ENCODE measurements around the gene CCDC134.

CCDC134 gene

GRCh38 chr22:41772645-41773044 is 27.8 kb upstream of the CCDC134 start:
- Histone ChIP-seq H3K4me3 (ENCODE audit: low read length in 2 of 2) (no peak overlapping the region), H3K36me3 (ENCODE audit: control insufficient read depth in 2 of 2, insufficient read depth in 2 of 2, low read length in 2 of 2) (no peaks in the 10 kb centered on the region), H3K27me3 (ENCODE audit: control insufficient read depth in 1 of 2, insufficient read depth in 2 of 2, low read length in 2 of 2) (no peaks in the 10 kb centered on the region), H3K4me1 (ENCODE audit: control insufficient read depth, insufficient read depth, low read length) (no peaks in the 10 kb centered on the region), H3K27ac (ENCODE audit: low read length) (no peak overlapping the region), H3K9me3 (ENCODE audit: control insufficient read depth in 2 of 2, low read length in 2 of 2) (no peaks in the 10 kb centered on the region), H3K9ac (ENCODE audit: low read length in 2 of 2) (no peak overlapping the region)

GRCh38 chr22:41775338-41775737 is 25.1 kb upstream of the CCDC134 start:
- Histone ChIP-seq H3K9me3 (ENCODE audit: control insufficient read depth in 2 of 2, low read length in 2 of 2) (no peaks in the 10 kb centered on the region), H3K9ac (ENCODE audit: low read length in 2 of 2) (no peak overlapping the region), H3K4me3 (ENCODE audit: low read length in 2 of 2) (no peak overlapping the region), H3K27ac (ENCODE audit: low read length) (no peak overlapping the region), H3K36me3 (ENCODE audit: control insufficient read depth in 2 of 2, insufficient read depth in 2 of 2, low read length in 2 of 2) (no peaks in the 10 kb centered on the region), H3K27me3 (ENCODE audit: control insufficient read depth in 1 of 2, insufficient read depth in 2 of 2, low read length in 2 of 2) (peaks cover 0 to 2% of the 10 kb centered on the region in 2 donors), H3K4me1 (ENCODE audit: control insufficient read depth, insufficient read depth, low read length) (no peaks in the 10 kb centered on the region)

GRCh38 chr22:41775976-41776375 is 24.5 kb upstream of the CCDC134 start:
- H3K27ac ChIP-seq (ENCODE audit: low read length), result no peak overlapping the region
- H3K27me3 ChIP-seq (ENCODE audit: control insufficient read depth in 1 of 2, insufficient read depth in 2 of 2, low read length in 2 of 2), result peaks cover 0 to 2% of the 10 kb centered on the region in 2 donors
- H3K4me3 ChIP-seq (ENCODE audit: low read length in 2 of 2), result no peak overlapping the region
- no peaks in the 10 kb centered on the region for H3K9me3 ChIP-seq (ENCODE audit: control insufficient read depth in 2 of 2, low read length in 2 of 2)
- H3K36me3 ChIP-seq (ENCODE audit: control insufficient read depth in 2 of 2, insufficient read depth in 2 of 2, low read length in 2 of 2), result no peaks in the 10 kb centered on the region
- no peaks in the 10 kb centered on the region for H3K4me1 ChIP-seq (ENCODE audit: control insufficient read depth, insufficient read depth, low read length)
- no peak overlapping the region for H3K9ac ChIP-seq (ENCODE audit: low read length in 2 of 2)

- Histone ChIP-seq H3K9me3 (ENCODE audit: control insufficient read depth in 2 of 2, low read length in 2 of 2) (no peaks in the 10 kb centered on the region), H3K9ac (ENCODE audit: low read length in 2 of 2) (no peak overlapping the region), H3K27me3 (ENCODE audit: control insufficient read depth in 1 of 2, insufficient read depth in 2 of 2, low read length in 2 of 2) (peaks cover 0 to 2% of the 10 kb centered on the region in 2 donors), H3K27ac (ENCODE audit: low read length) (no peak overlapping the region), H3K4me1 (ENCODE audit: control insufficient read depth, insufficient read depth, low read length) (no peaks in the 10 kb centered on the region), H3K36me3 (ENCODE audit: control insufficient read depth in 2 of 2, insufficient read depth in 2 of 2, low read length in 2 of 2) (no peaks in the 10 kb centered on the region), H3K4me3 (ENCODE audit: low read length in 2 of 2) (no peak overlapping the region)
These were observed 24.1 kb upstream of the CCDC134 start for GRCh38 chr22:41776381-41776780.

GRCh38 chr22:41777749-41778425 is 22.6 kb upstream of the CCDC134 start:
- no peaks in the 10 kb centered on the region for H3K9me3 ChIP-seq (ENCODE audit: control insufficient read depth in 2 of 2, low read length in 2 of 2)
- peaks cover 0 to 2% of the 10 kb centered on the region in 2 donors for H3K27me3 ChIP-seq (ENCODE audit: control insufficient read depth in 1 of 2, insufficient read depth in 2 of 2, low read length in 2 of 2)
- H3K4me1 ChIP-seq (ENCODE audit: control insufficient read depth, insufficient read depth, low read length), result no peaks in the 10 kb centered on the region

GRCh38 chr22:41779929-41780505 is 20.5 kb upstream of the CCDC134 start:
- Histone ChIP-seq H3K27ac (ENCODE audit: low read length) (no peak overlapping the region), H3K36me3 (ENCODE audit: control insufficient read depth in 2 of 2, insufficient read depth in 2 of 2, low read length in 2 of 2) (no peaks in the 10 kb centered on the region), H3K4me3 (ENCODE audit: low read length in 2 of 2) (no peak overlapping the region), H3K9me3 (ENCODE audit: control insufficient read depth in 2 of 2, low read length in 2 of 2) (no peaks in the 10 kb centered on the region), H3K27me3 (ENCODE audit: control insufficient read depth in 1 of 2, insufficient read depth in 2 of 2, low read length in 2 of 2) (peaks cover 0 to 4% of the 10 kb centered on the region in 2 donors), H3K9ac (ENCODE audit: low read length in 2 of 2) (no peak overlapping the region), H3K4me1 (ENCODE audit: control insufficient read depth, insufficient read depth, low read length) (no peaks in the 10 kb centered on the region)

More at GRCh38 chr22:41777749-41778425, 22.6 kb upstream of the CCDC134 start:
- Histone ChIP-seq H3K36me3 (ENCODE audit: control insufficient read depth in 2 of 2, insufficient read depth in 2 of 2, low read length in 2 of 2) (no peaks in the 10 kb centered on the region), H3K9ac (ENCODE audit: low read length in 2 of 2) (no peak overlapping the region), H3K4me3 (ENCODE audit: low read length in 2 of 2) (no peak overlapping the region), H3K27ac (ENCODE audit: low read length) (no peak overlapping the region)

- H3K9ac ChIP-seq (ENCODE audit: low read length in 2 of 2), result no peak overlapping the region
These were observed 19.6 kb upstream of the CCDC134 start for GRCh38 chr22:41780746-41781505.

GRCh38 chr22:41781507-41781906 is 19.0 kb upstream of the CCDC134 start:
- Histone ChIP-seq H3K9ac (ENCODE audit: low read length in 2 of 2) (no peak overlapping the region), H3K4me1 (ENCODE audit: control insufficient read depth, insufficient read depth, low read length) (no peaks in the 10 kb centered on the region), H3K4me3 (ENCODE audit: low read length in 2 of 2) (no peak overlapping the region), H3K27me3 (ENCODE audit: control insufficient read depth in 1 of 2, insufficient read depth in 2 of 2, low read length in 2 of 2) (peaks cover 0 to 4% of the 10 kb centered on the region in 2 donors), H3K27ac (ENCODE audit: low read length) (no peak overlapping the region), H3K36me3 (ENCODE audit: control insufficient read depth in 2 of 2, insufficient read depth in 2 of 2, low read length in 2 of 2) (no peaks in the 10 kb centered on the region), H3K9me3 (ENCODE audit: control insufficient read depth in 2 of 2, low read length in 2 of 2) (no peaks in the 10 kb centered on the region)

More at GRCh38 chr22:41780746-41781505, 19.6 kb upstream of the CCDC134 start:
- no peaks in the 10 kb centered on the region for H3K36me3 ChIP-seq (ENCODE audit: control insufficient read depth in 2 of 2, insufficient read depth in 2 of 2, low read length in 2 of 2)
- no peak overlapping the region for H3K4me3 ChIP-seq (ENCODE audit: low read length in 2 of 2)
- no peaks in the 10 kb centered on the region for H3K4me1 ChIP-seq (ENCODE audit: control insufficient read depth, insufficient read depth, low read length)
- H3K9me3 ChIP-seq (ENCODE audit: control insufficient read depth in 2 of 2, low read length in 2 of 2), result no peaks in the 10 kb centered on the region
- H3K27ac ChIP-seq (ENCODE audit: low read length), result no peak overlapping the region
- peaks cover 0 to 4% of the 10 kb centered on the region in 2 donors for H3K27me3 ChIP-seq (ENCODE audit: control insufficient read depth in 1 of 2, insufficient read depth in 2 of 2, low read length in 2 of 2)

GRCh38 chr22:41782316-41782715 is 18.2 kb upstream of the CCDC134 start:
- Histone ChIP-seq H3K4me1 (ENCODE audit: control insufficient read depth, insufficient read depth, low read length) (no peaks in the 10 kb centered on the region), H3K9ac (ENCODE audit: low read length in 2 of 2) (no peak overlapping the region), H3K27me3 (ENCODE audit: control insufficient read depth in 1 of 2, insufficient read depth in 2 of 2, low read length in 2 of 2) (peaks cover 0 to 4% of the 10 kb centered on the region in 2 donors), H3K9me3 (ENCODE audit: control insufficient read depth in 2 of 2, low read length in 2 of 2) (no peaks in the 10 kb centered on the region), H3K36me3 (ENCODE audit: control insufficient read depth in 2 of 2, insufficient read depth in 2 of 2, low read length in 2 of 2) (no peaks in the 10 kb centered on the region), H3K27ac (ENCODE audit: low read length) (no peak overlapping the region), H3K4me3 (ENCODE audit: low read length in 2 of 2) (no peak overlapping the region)

GRCh38 chr22:41782751-41783150 is 17.7 kb upstream of the CCDC134 start:
- Histone ChIP-seq H3K27ac (ENCODE audit: low read length) (no peak overlapping the region), H3K9ac (ENCODE audit: low read length in 2 of 2) (no peak overlapping the region), H3K36me3 (ENCODE audit: control insufficient read depth in 2 of 2, insufficient read depth in 2 of 2, low read length in 2 of 2) (no peaks in the 10 kb centered on the region), H3K4me3 (ENCODE audit: low read length in 2 of 2) (no peak overlapping the region), H3K4me1 (ENCODE audit: control insufficient read depth, insufficient read depth, low read length) (no peaks in the 10 kb centered on the region), H3K9me3 (ENCODE audit: control insufficient read depth in 2 of 2, low read length in 2 of 2) (no peaks in the 10 kb centered on the region), H3K27me3 (ENCODE audit: control insufficient read depth in 1 of 2, insufficient read depth in 2 of 2, low read length in 2 of 2) (peaks cover 0 to 4% of the 10 kb centered on the region in 2 donors)

Measured in stomach smooth muscle (tissue), 2 donors.